HG03108 (cell line): Measurements from ENCODE around the gene LRP1B.
"Not testable (repeated sequence)": the region's sequence is repeated elsewhere in the genome, so short reads cannot be mapped to it uniquely, and the experiment has no call there.

Experiments used
- ATAC-seq: cut with Tn5 transposase; IDR thresholded peaks from one replicate; pipeline ENCODE4 v1.9.1; 2021; ENCODE audit warnings: moderate library complexity; ENCODE audit not compliant: unreplicated experiment

Gene LRP1B

DNA sequence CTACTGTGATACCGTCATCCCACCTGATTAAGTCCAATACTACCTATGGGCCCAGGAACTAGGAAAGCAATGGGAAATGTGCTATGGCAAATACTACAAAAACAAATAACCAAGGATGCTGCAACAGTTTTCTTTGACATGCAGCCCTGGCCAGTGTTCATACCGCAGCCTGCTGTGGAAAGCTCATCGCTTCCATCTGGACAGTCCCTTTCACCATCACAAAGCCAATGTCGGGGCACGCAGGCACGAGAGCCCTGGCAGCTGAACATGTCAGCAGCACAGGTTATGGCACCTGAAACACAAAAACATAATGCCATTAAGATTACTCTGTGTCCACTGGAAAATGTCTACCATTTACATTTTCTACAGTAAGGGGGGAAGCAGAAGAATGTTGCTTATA, 1621.1 kb downstream of the LRP1B start:
- ATAC-seq: no peak

DNA sequence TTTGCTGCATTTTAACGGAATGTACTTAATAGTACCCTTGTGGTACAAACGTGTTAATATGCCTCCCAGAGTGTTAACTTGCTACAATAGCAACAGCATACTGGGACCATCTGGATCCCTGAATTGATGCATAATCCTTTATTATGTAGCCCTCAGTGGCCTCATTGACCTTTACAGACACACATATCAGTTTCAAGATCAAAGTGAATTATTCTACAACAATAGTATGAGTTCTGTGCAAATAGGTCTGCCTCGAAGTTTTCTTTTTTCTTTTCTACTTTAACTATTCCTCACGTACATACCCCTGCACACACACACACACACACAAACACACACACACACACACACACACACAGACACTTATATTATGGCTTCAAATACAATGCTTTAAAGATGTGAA, 1622.1 kb downstream of the LRP1B start:
- no peak for ATAC-seq

DNA sequence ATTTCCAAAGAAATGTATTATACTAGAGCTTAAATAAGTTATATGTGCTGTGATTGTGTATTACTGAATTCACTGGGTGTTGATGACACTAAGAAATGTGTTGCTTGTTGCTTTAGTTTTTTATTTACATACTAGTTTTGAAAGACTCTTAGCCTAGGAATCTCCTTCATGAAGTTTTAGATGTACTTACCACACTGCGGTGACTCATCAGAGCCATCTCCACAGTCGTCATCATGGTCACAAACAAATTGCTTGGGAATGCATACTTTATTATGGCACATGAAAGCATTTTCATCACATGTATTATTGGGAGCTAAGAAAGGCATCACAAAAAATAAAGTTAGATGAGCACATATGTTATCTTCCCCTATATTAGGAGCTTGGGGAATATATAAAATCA, 1624.2 kb downstream of the LRP1B start:
- no peak for ATAC-seq

DNA sequence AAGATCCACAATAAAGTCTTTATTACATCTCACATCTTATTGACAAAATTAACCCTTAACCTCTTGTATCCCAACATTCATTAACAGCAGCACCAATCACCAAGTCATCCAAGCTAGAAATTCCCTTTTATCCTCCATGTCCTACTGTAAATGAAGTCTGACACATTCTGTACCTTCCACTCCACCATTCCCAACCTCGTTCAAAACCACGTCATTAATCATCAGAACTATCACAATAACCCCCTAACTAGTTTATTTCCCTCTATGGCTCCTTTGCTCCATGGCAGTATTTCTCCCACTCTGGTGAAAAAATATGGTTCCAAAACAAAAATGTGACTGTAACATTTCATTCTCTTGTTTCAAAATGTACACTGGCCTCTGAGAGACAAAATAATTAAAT, 1626.2 kb downstream of the LRP1B start:
- ATAC-seq: no peak

DNA sequence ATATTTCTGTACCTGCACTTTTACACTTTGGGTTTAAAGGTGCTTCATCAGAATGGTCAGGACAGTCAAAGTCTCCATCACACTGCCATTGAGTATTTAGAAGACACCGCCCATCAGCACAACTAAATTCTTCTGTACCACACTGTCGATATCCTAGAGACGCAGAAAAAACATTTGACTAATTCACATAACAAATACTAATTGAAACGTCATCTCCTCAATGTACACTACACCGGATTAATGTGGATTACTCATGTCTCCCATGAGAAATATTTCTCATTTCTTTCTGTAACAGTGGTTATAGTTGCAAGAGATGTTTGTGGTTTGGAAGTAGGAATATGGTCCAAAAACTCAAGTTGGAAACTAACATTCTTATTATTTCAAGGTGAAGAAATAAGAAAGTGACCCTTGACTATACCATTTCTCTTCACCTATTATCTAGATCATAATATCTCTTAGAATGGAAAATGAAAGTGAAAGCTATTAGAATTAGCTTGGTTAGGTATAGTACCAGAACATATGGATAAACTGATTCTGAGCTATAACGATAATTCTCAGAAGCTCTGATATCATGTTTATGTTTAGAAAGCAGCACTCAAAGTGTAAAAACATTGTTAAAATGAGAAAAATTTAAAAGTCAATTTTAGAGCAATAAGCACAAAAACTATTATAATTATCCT, 1627.7 kb downstream of the LRP1B start:
- no peak for ATAC-seq

DNA sequence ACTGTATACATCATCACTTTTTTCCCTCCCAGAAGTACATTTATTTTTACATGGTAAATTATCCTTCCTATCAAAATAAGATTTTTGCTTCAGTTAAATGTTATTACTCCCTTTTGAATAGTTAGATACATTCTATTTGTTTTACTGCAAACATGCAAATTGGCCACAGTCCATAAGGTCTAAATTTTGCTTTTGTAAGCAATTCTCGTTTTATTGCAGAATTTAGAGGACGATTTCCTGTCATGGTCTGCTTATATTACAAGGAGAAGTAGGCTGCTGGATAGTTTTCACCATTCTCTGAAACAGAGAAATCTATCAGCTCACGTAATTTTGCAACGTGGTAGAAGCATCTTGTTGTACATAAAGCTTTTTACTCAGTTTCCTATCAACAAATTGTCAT, 1632.5 kb downstream of the LRP1B start:
- no peak for ATAC-seq

DNA sequence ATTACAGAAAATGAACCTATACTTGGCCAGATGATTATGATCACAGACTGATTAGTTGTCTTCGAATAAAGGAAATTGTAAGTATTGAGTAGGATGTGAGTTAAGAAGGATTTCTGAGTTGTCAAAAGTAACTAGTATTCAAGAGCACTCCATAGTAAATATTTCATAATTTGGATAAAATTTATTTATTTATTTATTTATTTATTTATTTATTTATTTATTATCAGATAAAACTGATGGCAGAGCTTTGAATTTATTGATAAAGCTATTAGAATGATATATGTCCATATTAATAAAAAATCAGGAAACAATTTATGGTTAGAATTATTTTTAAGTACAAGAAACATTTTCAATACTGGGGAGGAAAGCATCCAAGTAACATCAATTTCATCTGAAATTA, 1634.1 kb downstream of the LRP1B start:
- no peak for ATAC-seq

DNA sequence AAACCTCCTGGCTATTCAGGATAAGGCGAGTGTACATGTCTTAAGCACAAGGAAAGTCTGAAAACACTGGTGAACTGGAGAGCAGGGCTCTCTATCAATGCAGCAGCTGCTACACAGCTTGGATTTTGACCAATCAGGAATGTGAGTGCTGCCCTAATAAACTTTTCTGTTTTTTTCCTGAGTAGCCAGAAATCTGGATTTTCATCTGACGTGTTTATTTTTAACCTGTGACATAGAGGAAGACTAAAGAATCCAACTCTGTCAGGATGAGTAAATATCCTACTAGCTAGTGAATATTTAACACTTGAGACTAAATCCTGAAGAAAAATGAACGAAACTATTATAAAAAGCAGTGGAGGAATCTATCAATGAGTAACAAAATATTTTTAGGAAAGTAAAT, 1638.9 kb downstream of the LRP1B start:
- no peak for ATAC-seq

DNA sequence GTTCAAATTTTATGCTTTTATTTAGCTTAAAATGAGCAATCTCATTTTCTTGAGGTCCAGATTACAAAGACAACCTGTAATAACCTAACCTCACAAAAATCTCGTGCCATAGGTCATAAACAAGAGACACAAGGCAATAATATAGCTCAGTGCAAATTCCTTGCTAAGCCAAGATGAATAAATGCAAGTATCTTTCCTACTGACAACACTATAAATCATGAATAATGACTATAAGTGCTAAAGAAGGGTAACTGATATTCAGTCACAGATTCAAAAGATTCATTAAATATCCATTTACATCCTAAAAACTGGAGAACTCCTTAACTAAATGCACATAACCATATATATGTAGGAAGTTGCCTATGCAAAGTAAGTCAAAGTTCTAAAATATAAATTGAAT, 1641.6 kb downstream of the LRP1B start:
- no peak for ATAC-seq

DNA sequence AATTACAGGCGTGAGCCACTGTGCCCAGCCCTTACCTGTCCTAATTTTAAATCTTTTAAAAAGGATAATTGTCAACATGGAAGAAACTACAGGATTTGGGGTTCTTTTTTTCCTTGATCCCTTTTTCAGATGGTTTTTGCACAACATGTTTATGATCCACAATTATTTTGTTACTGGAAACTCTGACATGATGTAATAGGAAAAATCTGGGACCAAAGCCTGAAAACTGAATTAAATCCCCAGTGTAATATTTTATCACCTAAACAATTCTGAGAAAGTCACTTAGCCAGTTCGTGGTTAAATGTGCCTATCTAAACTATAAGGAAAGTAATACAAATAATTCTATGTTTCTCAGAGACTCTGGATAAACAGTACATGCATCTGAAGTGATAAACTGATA, 1649.7 kb downstream of the LRP1B start:
- no peak for ATAC-seq

DNA sequence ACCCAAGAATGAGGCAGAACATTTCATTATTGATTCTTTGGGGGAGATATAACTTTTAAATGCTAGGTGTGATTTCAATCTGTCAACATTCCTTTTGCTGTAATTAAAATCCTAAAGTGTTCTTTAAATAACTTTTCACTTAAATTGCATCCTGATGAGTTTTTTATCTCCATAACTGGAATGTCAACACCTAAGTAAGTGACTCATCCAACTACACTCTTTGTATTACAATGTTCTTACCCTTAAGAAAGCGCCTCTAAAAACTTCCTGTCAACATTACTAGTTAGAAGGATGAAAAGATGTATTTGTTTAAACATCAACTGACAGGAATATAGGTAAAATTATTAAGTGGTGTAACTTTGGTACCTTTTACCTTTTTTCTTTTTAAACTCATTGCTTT, 1657.0 kb downstream of the LRP1B start:
- ATAC-seq: no peak

DNA sequence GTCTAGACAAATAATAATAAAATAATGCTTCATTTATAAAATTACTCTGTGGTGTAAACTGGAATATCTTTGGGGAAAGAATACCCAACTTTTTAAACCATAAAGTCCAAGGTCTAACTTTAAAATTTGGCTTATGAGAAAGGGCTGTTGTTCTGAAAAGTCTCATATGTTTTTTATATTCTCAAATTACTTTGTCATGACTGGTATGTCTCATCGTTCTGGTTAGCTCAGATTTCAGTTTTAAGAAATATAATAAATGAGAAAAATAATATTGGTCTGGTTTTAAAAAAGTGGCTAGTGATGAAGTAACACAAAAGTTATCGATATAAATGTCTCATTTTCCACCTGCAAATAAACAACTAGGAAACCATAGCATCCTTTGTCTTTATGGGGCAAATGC, 1658.1 kb downstream of the LRP1B start:
- no peak for ATAC-seq

DNA sequence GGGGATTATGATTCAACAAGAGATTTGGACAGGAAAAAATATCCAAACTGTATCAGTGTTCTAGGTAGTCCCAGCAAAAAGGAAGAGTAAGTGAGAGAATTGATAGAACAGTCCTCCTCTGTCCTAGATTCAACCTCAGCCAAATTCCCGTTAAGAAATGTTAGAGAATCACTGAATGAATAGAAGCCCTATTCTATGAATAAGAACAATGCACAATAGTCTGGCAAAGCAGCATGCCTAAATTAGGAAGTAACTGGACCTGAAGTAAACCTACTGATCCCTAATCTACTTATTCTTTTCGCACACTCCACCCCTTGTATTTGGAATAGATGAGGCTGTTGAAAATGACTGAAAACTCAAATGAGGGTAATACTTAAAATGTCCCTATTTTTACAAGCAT, 1665.5 kb downstream of the LRP1B start:
- no peak for ATAC-seq

DNA sequence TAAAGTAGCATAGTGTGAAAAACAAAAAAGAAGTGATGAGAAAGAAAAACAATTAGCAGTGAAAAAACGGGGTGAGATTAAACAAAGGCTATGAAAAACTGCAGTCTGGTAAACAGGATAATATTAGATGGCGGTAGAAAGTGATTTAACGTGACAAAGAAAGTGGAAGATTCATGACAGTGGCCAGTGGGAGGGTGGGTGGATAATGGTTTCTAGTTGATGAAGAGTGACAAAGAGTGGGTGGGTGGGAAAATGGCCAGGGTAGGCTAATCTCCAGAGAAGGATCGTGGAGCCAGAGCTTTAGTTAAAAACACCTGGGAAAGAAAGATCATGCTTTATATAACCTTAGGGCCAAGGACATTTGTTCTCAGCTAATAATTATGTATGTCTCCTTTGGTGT, 1667.8 kb downstream of the LRP1B start:
- no peak for ATAC-seq

DNA sequence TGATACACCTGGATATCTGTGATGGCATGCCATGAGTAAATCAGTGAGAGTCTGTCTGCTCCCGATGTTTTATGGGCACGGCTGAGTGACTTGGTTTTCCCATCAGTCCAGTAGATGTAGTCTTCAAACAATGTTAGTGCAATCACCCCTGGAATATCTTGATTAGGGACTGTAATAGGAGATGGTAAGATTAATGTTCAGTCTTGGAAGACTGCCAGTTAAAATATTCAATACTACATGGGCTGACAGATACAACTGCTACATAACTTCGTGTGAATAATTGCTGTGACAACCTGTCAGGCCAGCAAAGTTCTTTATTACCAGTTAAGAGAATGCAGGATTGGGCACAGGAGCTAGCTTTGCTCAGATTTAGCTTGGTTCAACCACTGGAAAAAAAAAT, 1673.3 kb downstream of the LRP1B start:
- ATAC-seq: no peak

DNA sequence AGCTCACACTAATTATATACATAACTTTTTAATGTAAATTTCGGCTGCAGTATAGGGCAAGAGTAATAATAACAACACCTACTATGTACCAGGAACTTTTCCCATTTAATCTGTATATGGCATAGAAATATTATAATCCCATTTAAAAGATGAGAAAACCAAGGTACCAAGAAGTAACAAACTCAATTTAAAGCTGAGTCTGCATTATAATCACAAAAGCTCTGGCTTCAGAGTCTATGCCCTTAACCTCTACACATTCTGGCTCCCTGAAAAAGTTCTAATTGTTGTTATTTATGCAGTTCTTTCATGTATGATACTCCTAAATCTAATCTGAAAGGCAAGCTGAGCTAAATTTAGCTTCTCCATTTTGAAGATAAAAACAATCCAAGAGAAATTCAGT, 1675.5 kb downstream of the LRP1B start:
- no peak for ATAC-seq

DNA sequence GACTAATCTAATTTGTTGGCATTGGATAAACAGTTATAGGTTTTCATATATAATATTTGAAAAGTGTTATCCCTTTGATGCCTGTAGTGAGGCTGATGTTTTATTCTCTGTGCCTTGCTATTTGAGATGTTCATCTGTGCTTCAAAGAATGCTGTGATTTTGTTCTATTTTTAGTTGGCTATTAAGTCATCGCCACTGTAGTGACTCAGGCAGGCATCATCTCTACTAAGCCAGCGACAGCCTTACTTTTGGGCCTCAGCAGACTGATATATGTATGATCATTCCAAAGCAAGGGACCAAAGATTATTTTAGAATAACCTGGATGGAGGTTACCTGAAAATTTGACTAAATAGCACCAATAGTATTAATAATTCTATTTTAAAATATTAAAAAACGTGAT, 1676.1 kb downstream of the LRP1B start:
- no peak for ATAC-seq

DNA sequence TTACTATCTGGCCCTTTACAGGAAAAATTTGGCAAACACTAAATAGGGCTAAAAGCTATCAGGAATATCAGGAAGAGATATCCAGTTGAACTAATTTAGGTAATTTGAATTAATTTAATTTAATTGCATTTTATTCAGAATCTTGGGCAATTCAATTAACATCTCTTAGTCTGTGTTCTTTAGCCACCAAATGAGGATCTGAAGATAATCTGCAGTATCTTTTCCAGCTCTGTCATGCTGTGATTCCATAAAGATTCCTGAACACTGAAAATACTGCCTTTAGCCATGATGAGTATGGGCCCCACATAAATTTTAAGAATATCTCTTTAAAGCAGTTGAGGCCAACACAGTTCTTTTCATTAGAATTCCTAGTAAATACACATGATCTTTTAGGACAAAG, 1679.5 kb downstream of the LRP1B start:
- ATAC-seq: no peak

DNA sequence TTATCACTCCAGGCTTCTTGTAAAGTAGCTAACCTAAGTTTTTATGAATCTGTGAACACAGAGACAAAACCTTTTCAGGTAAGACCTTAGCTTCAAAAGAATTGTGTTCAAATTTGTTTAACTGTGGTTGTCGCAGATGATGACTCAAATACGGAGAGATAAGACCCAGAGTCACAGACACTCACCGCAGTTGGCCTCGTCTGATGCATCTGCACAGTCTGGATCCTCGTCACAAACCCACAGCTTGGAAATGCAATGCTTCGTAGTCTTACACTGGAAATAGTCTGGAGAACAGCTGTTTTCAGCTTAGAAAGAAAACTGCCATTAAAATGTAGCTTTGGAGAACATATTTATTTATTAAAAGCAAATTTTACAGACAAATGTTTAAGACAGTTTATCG, 1688.5 kb downstream of the LRP1B start:
- no peak for ATAC-seq

DNA sequence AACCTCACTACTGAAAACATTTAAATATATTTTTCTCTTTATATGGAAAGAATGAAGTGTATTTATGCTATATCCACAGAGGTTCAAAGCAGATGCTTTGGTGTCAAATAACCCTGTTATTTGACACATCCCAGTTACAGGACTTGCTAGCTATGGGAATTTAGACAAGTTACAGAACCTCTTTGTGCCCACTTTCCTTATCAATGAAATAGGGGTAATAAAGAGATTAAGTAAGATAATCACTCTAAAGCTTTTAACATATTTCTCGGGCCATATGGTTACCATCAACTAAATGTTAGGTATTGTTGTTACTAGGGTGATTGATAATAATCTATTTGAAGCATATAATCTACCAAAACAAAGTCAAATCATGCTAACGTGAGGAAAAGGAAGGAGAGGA, 1690.0 kb downstream of the LRP1B start:
- ATAC-seq: no peak

DNA sequence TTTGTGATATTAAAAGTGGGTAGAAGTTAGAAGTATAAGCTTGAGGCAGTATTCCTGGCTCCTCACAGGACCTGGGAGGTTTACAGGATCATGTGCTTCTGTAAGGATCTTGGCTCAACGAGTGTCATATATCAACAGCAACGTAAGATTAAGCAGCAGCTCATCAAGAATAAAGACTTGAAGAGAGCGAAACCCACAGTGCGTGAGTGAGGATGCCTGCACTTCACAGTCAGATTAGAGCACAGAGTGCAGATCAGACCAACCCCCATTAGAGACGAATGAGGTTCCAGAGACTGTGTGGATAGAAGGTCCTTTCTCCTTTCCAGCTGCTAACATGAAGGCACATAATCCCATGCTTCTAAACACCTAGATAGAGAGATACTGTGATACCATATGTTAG, 1693.9 kb downstream of the LRP1B start:
- ATAC-seq: no peak

DNA sequence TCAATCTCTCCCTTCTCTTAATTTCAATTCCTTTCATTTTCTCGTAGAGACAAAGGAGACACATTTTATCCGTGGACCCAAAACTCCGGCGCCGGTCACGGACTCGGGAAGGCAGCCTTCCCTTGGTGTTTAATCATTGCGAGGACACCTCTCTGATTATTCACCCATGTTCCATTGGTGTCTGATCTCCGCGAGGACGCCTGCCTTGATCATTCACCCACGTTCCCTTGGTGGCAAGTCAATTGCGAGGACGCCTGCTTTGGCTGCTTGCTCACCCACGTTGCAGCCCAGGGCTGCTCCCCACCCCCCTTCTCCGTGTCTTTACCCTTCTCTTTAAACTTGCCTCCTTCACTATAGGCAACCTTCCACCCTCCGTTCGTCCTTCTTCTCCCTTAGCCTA, 1703.8 kb downstream of the LRP1B start:
- ATAC-seq: not testable (repeated sequence)

DNA sequence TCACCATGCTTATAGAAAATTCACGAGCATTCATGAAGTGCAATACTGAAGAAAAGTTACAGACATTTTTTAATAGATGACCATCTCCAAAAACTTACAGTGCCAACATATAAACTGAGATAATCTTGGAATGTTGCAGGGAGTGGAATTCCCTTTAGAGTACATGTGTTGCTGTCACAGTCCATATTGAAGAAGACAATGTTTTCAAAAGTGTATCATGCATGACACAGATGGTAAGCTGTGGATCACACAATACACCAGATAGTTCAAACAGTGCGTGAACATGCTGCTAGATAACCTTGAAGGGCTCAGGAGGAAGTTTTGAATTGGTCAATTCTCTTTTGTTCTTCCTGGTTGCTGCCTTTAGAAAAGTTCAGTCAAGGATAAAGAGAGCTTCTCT, 1706.3 kb downstream of the LRP1B start:
- no peak for ATAC-seq

DNA sequence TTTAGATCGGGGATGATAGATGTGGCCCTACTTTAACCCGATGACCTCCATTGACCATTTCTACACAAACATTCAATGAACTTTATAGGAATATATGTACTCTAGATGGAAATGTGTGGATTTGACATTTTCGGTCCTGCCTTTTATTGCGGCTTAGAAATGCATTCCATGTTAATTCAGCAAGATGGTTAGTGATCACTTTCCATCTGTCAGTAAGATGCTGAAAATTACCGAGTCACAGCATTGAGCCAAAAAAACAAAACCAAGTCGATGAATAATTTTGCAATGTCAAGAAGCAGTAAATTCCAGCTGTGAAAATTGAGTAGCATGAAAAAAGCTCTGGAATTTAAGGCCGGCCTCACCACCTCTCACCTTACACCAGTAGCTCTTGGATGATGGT, 1708.1 kb downstream of the LRP1B start:
- no peak for ATAC-seq
